Retinal pigment epithelial cell (primary cell): ENCODE data around the gene GGA3.

Experiments used
- DNase-seq: peaks from one replicate; pipeline ENCODE4 v3.0.0-alpha.2; 2010; ENCODE audit warnings: low read depth
- H3K4me3 ChIP-seq: 2 replicates; pipeline ENCODE4 v1.5.1; 2011; ENCODE audit warnings: mild to moderate bottlenecking, low read length, control low read depth, moderate library complexity
- TF ChIP-seq, protein P1 (sequence below): conservative IDR thresholded peaks from 2 replicates; pipeline ENCODE4 v1.5.1; 2011; ENCODE audit warnings: low read depth, low read length, control low read depth, inconsistent platforms

Gene GGA3

DNA sequence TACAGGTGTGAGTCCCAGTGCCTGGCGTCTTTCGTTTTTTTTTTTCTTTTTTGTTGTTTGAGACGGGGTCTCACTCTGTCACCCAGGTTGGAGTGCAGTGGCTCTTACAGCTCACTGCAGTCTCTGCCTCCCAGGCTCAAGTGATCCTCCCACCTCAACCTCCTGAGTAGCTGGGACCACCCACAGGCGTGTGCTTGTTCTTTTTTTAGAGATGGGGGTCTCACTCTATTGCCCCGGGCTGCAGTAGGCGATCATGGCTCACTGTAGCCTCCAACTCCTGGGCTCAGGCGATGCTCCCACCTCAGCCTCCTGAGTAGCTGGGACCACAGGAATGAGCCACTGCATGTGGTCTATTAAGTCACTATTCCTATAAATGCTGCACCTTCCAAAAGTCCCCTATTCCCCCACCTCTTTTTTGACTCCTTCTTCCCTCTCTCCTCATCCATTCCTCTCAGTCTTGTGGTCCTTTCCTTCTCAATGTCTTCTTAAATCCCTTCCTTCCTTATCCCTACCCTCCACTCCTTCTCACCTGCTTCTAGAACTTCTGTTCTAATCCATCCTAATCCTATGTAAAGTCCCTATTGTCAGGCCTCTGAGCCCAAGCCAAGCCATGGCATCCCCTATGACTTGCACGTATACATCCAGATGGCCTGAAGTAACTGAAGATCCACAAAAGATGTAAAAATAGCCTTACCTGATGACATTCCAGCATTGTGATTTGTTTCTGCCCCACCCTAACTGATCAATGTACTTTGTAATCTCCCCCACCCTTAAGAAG, 9.2 kb downstream of the GGA3 start:
- H3K4me3 ChIP-seq, result no peak overlapping the region
- DNase-seq, result no peak
- TF ChIP-seq, protein P1, sequence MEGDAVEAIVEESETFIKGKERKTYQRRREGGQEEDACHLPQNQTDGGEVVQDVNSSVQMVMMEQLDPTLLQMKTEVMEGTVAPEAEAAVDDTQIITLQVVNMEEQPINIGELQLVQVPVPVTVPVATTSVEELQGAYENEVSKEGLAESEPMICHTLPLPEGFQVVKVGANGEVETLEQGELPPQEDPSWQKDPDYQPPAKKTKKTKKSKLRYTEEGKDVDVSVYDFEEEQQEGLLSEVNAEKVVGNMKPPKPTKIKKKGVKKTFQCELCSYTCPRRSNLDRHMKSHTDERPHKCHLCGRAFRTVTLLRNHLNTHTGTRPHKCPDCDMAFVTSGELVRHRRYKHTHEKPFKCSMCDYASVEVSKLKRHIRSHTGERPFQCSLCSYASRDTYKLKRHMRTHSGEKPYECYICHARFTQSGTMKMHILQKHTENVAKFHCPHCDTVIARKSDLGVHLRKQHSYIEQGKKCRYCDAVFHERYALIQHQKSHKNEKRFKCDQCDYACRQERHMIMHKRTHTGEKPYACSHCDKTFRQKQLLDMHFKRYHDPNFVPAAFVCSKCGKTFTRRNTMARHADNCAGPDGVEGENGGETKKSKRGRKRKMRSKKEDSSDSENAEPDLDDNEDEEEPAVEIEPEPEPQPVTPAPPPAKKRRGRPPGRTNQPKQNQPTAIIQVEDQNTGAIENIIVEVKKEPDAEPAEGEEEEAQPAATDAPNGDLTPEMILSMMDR, result no peak

DNA sequence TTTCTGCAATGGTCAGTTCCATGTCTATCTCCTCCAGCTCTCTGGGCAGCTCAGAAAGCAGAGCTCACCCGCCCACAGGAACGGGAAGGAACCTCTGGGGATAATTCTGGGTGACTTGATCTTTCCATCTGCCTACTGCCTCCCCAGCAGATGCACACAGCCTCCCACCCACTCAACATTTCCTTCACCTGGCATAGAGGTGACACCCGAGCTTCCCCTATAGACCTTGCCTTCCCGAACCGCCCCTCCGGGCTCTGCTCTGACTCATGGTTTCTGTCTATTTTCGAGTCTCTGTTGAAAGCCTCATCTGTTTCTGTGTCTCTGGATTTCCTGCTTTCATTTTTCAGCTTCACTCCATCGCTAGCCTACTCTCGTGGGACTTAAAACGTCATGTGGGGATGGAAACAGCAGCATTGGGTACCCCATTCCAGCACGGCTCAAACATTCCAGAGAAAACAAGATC, 11.4 kb downstream of the GGA3 start:
- TF ChIP-seq, protein P1, result no peak

GRCh38 chr17:75249564-75249963, 11.8 kb downstream of the GGA3 start:
- no peak for DNase-seq
- TF ChIP-seq, protein P1, result no peak
- H3K4me3 ChIP-seq, result no peak overlapping the region

More for the DNA sequence above, 11.4 kb downstream of the GGA3 start:
- peak overlapping the region; percentile 9 for H3K4me3 ChIP-seq
- DNase-seq, result no peak

- DNase-seq, result no peak
- TF ChIP-seq, protein P1, result no peak
- no peak overlapping the region for H3K4me3 ChIP-seq
Observed at GRCh38 chr17:75246404-75246803, 15.0 kb downstream of the GGA3 start.

- DNase-seq, result no peak
- H3K4me3 ChIP-seq, result no peak overlapping the region
- TF ChIP-seq, protein P1, result no peak
Observed at GRCh38 chr17:75245011-75245410, 16.4 kb downstream of the GGA3 start.

- DNase-seq, result no peak
- TF ChIP-seq, protein P1, result no peak
- H3K4me3 ChIP-seq, result no peak overlapping the region
Observed at GRCh38 chr17:75244133-75244866, 17.1 kb downstream of the GGA3 start.
